Aorta (tissue), 5 donors: ENCODE measurements around the gene RABGEF1. TPM values are rescaled to one million over a fixed set of nuclear protein-coding genes. Genes with fewer than 3 reads are reported as not detected.
"Not testable (repeated sequence)": the region's sequence is repeated elsewhere in the genome, so short reads cannot be mapped to it uniquely, and the experiment has no call there.

ENCODE experiments used
- ATAC-seq: fragments of 200-7000 bp; cut with Tn5 transposase; one replicate; pipeline ENCODE4 v1.9.1; 2022; ENCODE audit warnings: moderate library complexity; ENCODE audit not compliant: low FRiP score
- DNase-seq, 2 donors: peaks; one replicate each; pipeline ENCODE4 v3.0.0-alpha.2; 2020
- H3K27ac ChIP-seq, 2 donors: one replicate each; pipeline ENCODE4 v1.5.1; 2013; ENCODE audit warnings: low read length in 2 of 2, mild to moderate bottlenecking in 2 of 2, moderate library complexity in 2 of 2, control low read depth in 1 of 2, inconsistent platforms in 1 of 2, low read depth in 1 of 2
- H3K27me3 ChIP-seq, 2 donors: one replicate each; pipeline ENCODE4 v1.6.1; 2013; ENCODE audit warnings: control low read depth in 1 of 2, low read length in 1 of 2, mild to moderate bottlenecking in 1 of 2, moderate library complexity in 1 of 2; ENCODE audit not compliant: insufficient read depth in 2 of 2, control insufficient read depth in 1 of 2
- H3K36me3 ChIP-seq, 2 donors: one replicate each; pipeline ENCODE4 v1.6.1; 2013; ENCODE audit warnings: control low read depth in 1 of 2, low read length in 1 of 2, mild to moderate bottlenecking in 1 of 2; ENCODE audit not compliant: insufficient read depth in 2 of 2, control insufficient read depth in 1 of 2
- H3K4me1 ChIP-seq, 2 donors: one replicate each; pipeline ENCODE4 v1.6.1; 2013; ENCODE audit warnings: low read length in 2 of 2, control low read depth in 1 of 2, mild to moderate bottlenecking in 1 of 2, moderate library complexity in 1 of 2; ENCODE audit not compliant: insufficient read depth in 2 of 2, control insufficient read depth in 1 of 2
- H3K4me3 ChIP-seq, 2 donors: one replicate each; pipeline ENCODE4 v1.5.1; 2013; ENCODE audit warnings: low read length in 2 of 2, control low read depth in 1 of 2, mild to moderate bottlenecking in 1 of 2
- H3K9me3 ChIP-seq: one replicate; pipeline ENCODE4 v1.6.1; 2013; ENCODE audit warnings: mild to moderate bottlenecking, low read length; ENCODE audit not compliant: control insufficient read depth
- WGBS, 2 donors: extraction: QIAGEN DNeasy Blood & Tissue Kit; methylation state at CpG; one replicate each; pipeline ENCODE4 v1.1.7; 2013; 5-methylcytosine and 5-hydroxymethylcytosine counted together
- intact Hi-C, 2 donors: fragments of 100-400 bp; cut with DNase I; formaldehyde crosslinking; loops; one replicate each; pipeline versions ENCODE4 v1.14.2 to v1.15.0; 2022
- polyA plus RNA-seq, 2 donors: library from polyadenylated mRNA; stranded (reverse); fragments of 200-250 nt; gene quantifications; one replicate each; pipeline ENCODE4 v1.2.3, GENCODE V29; 2013
- total RNA-seq, 2 donors: library from RNA; stranded (reverse); fragmentation: NEBNext Ultra II Directional; extraction: Animal tissue kit (Norgen Biotek cat#: 25700); gene quantifications; one replicate each; pipeline ENCODE4 v1.2.1, GENCODE V29; 2021
- donor health status: healthy with polysubstance abuse.
- donor health status: Bipolar disorder and iron deficiency.
- donor health status: DM: no; HTN: no; CAD: no.
- donor health status: DM: no; HTN: no; CAD: no.
- donor health status: DM: yes; HTN: yes; CAD: no.

Gene RABGEF1
- total and polyA plus RNA-seq, 4 donors = 8.9 to 38.0 (median 25.6) TPM

DNA sequence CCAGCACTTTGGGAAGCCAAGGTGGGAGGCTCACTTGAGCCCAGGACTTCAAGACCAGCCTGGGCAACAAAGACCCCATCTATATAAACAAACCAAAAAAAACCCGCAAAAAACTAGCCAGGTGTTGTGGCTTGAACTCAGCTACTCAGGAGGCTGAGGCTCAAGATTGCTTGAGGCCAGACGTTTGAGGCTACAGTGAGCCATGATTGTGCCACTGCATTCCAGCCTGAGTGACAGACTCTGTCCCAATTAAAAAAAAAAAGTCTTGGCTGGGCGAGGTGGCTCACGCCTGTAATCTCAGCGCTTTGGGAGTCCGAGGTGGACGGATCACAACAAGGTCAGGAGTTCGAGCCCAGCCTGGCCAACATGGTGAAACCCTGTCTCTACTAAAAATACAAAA lies 11.4 kb downstream of the RABGEF1 start:
- intact Hi-C loops = no loop called here
- Histone ChIP-seq H3K9me3 (no peaks in the 10 kb centered on the region), H3K27me3 (no peaks in the 10 kb centered on the region), H3K4me1 (peaks cover 2 to 5% of the 10 kb centered on the region in 2 donors), H3K27ac (no peak overlapping the region), H3K4me3 (no peak overlapping the region), H3K36me3 (no peaks in the 10 kb centered on the region)
- ATAC-seq (no peak), DNase-seq (no peak)
- 90 to 91% methylated on average over 8 of the region's 8 CpGs for WGBS, 2 donors

DNA sequence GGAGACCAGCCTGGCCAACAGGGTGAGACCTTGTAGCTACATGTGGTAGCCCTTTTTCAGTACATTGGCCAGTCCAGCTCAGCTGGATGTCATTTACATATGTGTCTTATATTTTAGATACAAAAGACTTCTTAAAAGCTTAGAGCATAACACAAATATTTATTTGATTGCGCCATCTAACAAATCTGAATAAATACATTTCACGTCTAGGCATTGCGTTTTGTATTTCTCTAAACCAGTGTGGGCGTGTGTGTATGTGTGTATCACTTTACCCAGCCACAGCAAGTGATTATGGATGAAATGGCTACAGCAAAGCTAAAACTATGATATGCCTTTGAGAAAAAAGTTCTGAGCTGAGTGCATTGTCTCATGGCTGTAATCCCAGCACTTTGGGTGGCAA lies 14.0 kb downstream of the RABGEF1 start:
- Histone ChIP-seq H3K4me1 (no peaks in the 10 kb centered on the region), H3K27ac (no peak overlapping the region), H3K4me3 (no peak overlapping the region), H3K27me3 (no peaks in the 10 kb centered on the region), H3K9me3 (no peaks in the 10 kb centered on the region), H3K36me3 (no peaks in the 10 kb centered on the region)
- intact Hi-C loops = no loop called here
- DNase-seq (no peak), ATAC-seq (no peak)
- WGBS, 2 donors = 96% methylated on average over 4 of the region's 4 CpGs

DNA sequence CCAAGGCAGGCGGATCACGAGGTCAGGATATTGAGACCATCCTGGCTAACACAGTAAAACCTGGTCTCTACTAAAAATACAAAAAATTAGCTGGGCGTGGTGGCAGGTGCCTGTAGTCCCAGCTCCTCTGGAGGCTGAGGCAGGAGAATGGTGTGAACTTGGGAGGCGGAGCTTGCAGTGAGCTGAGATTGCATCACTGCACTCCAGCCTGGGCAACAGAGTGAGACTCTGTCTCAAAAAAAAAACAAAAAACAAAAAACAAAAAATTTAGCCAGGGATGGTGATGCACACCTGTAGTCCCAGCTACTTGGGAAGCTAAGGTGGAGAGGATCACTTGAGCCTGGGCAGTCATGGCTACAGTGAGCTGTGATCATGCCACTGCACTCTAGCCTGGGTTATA lies 14.5 kb downstream of the RABGEF1 start:
- WGBS, 2 donors = 95 to 97% methylated on average over 4 of the region's 4 CpGs
- H3K27ac ChIP-seq, DNase-seq, H3K36me3 ChIP-seq, ATAC-seq, H3K9me3 ChIP-seq, intact Hi-C loops, H3K4me1 ChIP-seq, H3K27me3 ChIP-seq, H3K4me3 ChIP-seq: not testable (repeated sequence)

DNA sequence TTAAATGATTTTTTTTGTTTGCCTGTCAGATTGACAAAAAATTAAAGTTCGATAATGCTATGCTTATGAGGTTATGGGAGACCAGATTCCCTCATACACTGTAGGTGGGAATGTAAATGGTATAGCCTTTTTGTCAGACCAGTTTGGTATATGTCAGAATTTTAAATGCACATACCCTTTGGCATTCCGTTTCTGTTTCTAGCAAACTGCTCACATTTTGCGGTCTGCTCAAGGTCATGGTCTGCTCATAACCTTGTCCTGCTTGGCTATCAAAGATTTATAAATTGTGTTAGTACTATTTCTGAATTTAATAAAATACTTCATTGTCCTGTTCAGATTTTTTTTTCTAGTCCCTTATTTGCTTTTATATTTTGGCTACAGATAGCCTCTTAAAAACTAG lies 15.7 kb downstream of the RABGEF1 start:
- intact Hi-C loops, DNase-seq, H3K4me3 ChIP-seq, ATAC-seq, H3K9me3 ChIP-seq, H3K27ac ChIP-seq, H3K27me3 ChIP-seq, H3K36me3 ChIP-seq, H3K4me1 ChIP-seq: not testable (repeated sequence)
- 77 to 86% methylated on average over 2 of the region's 3 CpGs for WGBS, 2 donors

DNA sequence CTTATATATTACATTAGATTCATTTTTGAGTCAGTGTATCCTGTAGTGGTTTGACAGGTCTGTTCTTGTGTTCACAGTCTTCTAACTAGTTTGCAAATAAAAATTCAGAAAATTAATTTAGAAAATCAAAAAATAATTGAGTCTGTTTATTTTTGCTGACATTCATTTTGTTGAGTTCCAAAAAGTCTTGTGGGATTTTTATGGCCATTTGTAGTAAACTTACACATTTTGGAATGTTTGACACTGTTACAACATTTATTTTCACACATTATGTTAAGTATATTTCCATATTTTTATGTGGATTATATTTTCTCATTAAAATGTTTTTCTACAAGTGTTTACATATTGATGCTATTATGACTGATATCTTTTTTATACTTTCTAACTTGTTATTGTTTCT lies 16.4 kb downstream of the RABGEF1 start:
- no peaks in the 10 kb centered on the region for H3K27me3 ChIP-seq
- no peaks in the 10 kb centered on the region for H3K36me3 ChIP-seq
- ATAC-seq (no peak), DNase-seq (no peak)
- intact Hi-C loops = no loop called here
- H3K27ac ChIP-seq = no peak overlapping the region
- H3K9me3 ChIP-seq = no peaks in the 10 kb centered on the region
- no peaks in the 10 kb centered on the region for H3K4me1 ChIP-seq
- H3K4me3 ChIP-seq = no peak overlapping the region

DNA sequence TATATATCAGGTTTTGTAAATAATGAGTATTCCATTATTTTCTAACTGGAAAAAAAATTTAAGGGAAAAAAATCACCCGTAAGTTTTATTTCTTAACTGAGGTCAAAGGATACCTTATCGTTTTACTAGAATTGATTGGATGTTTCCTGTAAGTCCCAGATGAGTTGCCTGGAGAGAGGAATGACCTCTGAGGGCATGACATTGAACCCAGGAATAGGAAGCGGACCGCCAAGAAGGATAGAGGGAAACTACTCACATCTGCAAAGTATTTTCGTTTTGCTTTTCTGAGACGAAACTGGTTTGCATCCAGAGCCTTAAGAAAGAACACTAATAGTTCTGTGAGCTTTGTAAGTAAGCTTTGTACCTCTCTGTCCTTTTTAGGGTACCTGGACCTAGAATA lies 17.4 kb downstream of the RABGEF1 start:
- ATAC-seq = no peak

DNA sequence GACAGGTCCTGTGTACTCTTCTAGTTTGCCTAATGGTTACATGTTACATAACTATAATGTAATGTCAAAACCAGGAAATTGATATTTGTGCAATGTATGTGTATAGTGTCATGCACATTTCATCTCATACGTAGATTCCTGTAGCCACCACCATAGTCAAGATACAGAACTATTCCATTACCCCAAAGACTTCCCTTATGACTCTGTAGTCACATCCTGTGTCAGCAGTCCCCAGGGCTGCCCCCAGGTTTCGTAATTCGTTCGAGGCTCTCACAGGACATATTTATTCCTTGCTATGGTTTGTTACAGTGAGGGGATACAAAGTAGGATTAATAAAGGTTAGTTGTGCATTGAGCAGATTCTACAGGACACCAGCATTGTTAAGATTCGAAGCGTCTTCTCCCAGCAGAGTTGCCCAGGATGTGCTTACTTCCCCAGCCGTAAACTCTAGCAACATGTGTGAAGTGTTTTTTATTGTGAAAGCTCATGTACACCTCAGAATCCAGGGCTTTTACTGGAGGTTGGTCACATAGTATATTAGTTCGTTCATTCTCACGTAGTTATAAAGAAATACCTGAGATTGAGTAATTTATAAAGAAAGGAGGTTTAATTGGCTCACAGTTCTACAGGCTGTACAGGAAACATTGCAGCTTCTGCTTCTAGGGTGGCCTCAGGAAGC lies 18.6 kb downstream of the RABGEF1 start:
- WGBS, 2 donors = 93 to 94% methylated on average over 9 of the region's 9 CpGs
- ATAC-seq = no peak

More for the DNA sequence above, 17.4 kb downstream of the RABGEF1 start:
- H3K9me3 ChIP-seq = no peaks in the 10 kb centered on the region
- WGBS, 2 donors = 77 to 79% methylated on average over 6 of the region's 6 CpGs
- DNase-seq = no peak
- no peak overlapping the region for H3K4me3 ChIP-seq
- intact Hi-C loops = no loop called here
- no peaks in the 10 kb centered on the region for H3K4me1 ChIP-seq
- H3K36me3 ChIP-seq = no peaks in the 10 kb centered on the region
- H3K27ac ChIP-seq = no peak overlapping the region
- no peaks in the 10 kb centered on the region for H3K27me3 ChIP-seq

DNA sequence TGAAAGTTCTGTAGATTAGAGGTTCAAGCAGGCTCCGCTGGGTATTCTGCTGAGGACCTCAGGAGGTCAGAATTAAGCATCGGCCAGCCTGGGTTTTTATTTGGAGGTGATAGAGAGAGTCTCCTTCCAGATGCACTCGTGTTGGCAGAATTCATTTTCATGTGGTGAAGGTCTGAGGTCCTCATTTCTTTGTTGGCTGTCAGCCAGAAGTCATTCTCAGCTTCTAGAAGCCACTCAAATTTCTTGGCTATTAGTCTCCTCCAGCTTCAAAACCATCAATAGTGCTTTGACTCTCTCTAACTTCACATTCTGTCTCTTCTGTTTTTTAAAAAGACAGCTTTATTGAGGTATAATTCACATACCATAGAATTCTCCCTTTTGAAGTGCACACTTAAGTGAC lies 22.6 kb downstream of the RABGEF1 start:
- not testable (repeated sequence) for H3K4me3 ChIP-seq, H3K9me3 ChIP-seq, H3K27ac ChIP-seq, ATAC-seq, H3K36me3 ChIP-seq, H3K4me1 ChIP-seq, H3K27me3 ChIP-seq, DNase-seq
- 91 to 97% methylated on average over 3 of the region's 3 CpGs for WGBS, 2 donors
- intact Hi-C loops = loop anchor here in 1 of 2 donors (10.0 kb wide), 1 partner anchor 208 kb away; no protein-coding TSS in a partner anchor

More for the DNA sequence above, 18.6 kb downstream of the RABGEF1 start:
- Histone ChIP-seq H3K4me1 (no peaks in the 10 kb centered on the region), H3K27me3 (no peaks in the 10 kb centered on the region), H3K27ac (no peak overlapping the region), H3K9me3 (no peaks in the 10 kb centered on the region), H3K4me3 (no peak overlapping the region), H3K36me3 (no peaks in the 10 kb centered on the region)
- peak in 1 of 2 donors; percentile 69 for DNase-seq
- intact Hi-C loops = no loop called here

DNA sequence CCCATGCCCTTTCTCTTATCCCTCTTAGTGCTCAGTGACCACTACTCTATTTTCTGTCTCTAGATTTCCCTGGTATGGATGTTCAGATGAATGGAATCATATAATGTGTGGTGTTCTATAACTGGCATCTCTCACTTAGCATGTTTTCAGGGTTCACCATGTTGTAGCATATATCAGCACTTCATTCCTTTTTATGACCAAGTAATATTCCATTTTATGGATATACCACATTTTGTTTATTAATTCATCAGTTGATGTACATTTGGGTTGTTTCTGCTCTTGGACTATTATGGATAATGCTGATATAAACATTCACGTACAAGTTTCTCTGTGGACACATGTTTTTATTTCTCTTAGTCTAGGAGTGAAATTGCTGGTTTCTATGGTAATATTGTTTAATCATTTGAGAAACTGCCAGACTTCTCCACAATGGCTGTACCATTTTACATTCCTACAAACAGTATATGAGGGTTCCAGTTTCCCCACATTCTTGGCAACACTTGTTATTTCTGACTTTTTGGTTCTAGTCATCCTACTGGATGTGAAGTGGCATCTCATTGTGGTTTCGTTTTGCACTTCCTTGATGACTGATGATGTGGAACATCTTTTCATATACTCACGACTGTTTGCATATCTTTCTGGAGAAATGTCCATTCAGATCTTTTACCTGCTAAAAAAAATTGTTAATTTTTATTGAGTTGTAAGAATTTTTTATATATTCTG lies 23.3 kb downstream of the RABGEF1 start:
- intact Hi-C loops = loop anchor here in 1 of 2 donors (10.0 kb wide), 1 partner anchor 209 kb away; no protein-coding TSS in a partner anchor
- not testable (repeated sequence) for ATAC-seq, H3K4me3 ChIP-seq, H3K36me3 ChIP-seq, H3K27me3 ChIP-seq, H3K9me3 ChIP-seq, H3K27ac ChIP-seq, DNase-seq, H3K4me1 ChIP-seq
- 84 to 88% methylated on average over 3 of the region's 3 CpGs for WGBS, 2 donors
